SK-N-SH treated with all-trans-retinoic acid at 6 μM for 48 hours (cell line): ENCODE results near the gene ATP6V0D1.

ENCODE experiments used
- ARNTL ChIP-seq: fragments of 450-650 bp; formaldehyde crosslinking; IDR thresholded peaks from 2 replicates; pipeline ENCODE4 v1.5.0; 2020; ENCODE audit warnings: low read depth, mild to moderate bottlenecking, moderate library complexity, borderline replicate concordance
- TOX ChIP-seq: fragments of 250-450 bp; sonication (Bioruptor Pico); IDR thresholded peaks from 2 replicates; pipeline ENCODE4 v1.8.0; 2021; ENCODE audit warnings: mild to moderate bottlenecking, moderate library complexity, borderline replicate concordance
- ZFP30 ChIP-seq: fragments of 450-650 bp; formaldehyde crosslinking; IDR thresholded peaks from 2 replicates; pipeline ENCODE4 v1.5.0; 2022; ENCODE audit warnings: mild to moderate bottlenecking, moderate library complexity
- TF ChIP-seq, protein P1 (sequence below): fragments of 250-450 bp; sonication (Bioruptor Pico); IDR thresholded peaks from 2 replicates; pipeline ENCODE4 v1.8.0; 2020; ENCODE audit warnings: mild to moderate bottlenecking, moderate library complexity, borderline replicate concordance

DNA sequence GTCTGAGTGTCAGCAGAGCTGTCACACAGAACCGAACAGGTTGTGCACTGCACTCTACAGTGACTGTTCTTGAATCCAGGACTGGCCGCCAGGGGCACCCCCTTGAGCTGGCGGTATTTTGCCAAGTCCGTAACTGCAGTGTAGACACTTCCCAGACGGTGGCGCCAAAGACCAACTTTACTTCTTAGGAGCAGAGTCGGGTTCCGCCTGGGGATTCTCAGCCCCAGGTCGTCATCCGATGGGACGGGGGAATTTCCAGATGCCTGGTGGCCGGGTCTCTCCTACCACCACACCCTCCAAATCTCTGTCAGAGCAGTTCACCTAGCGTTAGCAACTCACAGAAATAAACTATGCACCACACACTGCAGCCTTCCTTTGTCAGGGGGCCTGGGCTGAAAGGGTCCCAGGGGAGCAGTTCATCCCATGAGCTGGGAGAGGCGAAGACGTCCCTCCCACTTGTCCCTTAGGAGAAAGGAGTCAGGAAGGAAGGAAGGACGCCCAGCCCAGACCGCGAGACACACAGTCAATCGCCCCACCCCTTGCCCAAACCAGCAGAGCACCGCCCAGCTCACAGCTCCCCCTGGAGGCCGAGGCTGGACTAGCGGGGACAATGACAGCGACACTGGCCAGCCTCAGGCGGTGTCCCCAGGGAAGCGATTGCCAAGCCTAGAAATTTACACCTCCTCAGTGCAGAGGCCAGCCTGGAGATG lies 40.3 kb upstream of the ATP6V0D1 start:
- TF ChIP-seq, protein P1, sequence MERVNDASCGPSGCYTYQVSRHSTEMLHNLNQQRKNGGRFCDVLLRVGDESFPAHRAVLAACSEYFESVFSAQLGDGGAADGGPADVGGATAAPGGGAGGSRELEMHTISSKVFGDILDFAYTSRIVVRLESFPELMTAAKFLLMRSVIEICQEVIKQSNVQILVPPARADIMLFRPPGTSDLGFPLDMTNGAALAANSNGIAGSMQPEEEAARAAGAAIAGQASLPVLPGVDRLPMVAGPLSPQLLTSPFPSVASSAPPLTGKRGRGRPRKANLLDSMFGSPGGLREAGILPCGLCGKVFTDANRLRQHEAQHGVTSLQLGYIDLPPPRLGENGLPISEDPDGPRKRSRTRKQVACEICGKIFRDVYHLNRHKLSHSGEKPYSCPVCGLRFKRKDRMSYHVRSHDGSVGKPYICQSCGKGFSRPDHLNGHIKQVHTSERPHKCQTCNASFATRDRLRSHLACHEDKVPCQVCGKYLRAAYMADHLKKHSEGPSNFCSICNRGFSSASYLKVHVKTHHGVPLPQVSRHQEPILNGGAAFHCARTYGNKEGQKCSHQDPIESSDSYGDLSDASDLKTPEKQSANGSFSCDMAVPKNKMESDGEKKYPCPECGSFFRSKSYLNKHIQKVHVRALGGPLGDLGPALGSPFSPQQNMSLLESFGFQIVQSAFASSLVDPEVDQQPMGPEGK (CRISPR knock-in tag), result no peak
- TF ChIP-seq TOX (no peak), ARNTL (CRISPR knock-in tag) (no peak), ZFP30 (CRISPR knock-in tag) (no peak)
